Measurements from ENCODE around the gene TMEM132C. TPM values are rescaled to one million over a fixed set of nuclear protein-coding genes. Genes with fewer than 3 reads are reported as not detected.

Gene TMEM132C
- total RNA-seq, 4 donors from 2014 or later, result 1.2 to 3.8 (median 2.3) TPM

DNA sequence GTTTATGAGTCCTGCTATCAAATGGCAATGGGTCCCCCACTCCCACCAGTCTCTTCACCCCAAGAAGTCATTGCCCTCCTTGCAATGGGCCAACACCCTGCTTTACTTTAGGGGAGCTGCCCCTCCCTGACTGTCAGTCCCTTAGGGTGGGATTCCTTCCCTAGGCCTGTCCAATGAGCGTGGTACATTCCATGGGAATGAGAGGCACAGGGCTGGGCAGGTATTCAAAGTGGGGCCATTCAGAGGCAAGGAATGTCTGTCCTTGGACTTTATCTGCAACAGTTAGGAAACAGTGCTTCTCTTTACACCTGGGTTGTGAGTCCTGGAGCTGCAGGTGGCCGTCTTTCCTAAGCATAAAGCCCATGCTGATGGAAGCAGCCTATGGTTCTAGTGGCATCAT lies 40.8 kb downstream of the TMEM132C start:
- Histone ChIP-seq H3K9me3 (no peaks in the 10 kb centered on the region), H3K27ac (no peak overlapping the region), H3K4me1 (no peaks in the 10 kb centered on the region), H3K4me3 (no peak overlapping the region), H3K36me3 (no peaks in the 10 kb centered on the region), H3K27me3 (no peaks in the 10 kb centered on the region)
- WGBS, result 77% methylated on average over 2 of the region's 2 CpGs
- DNase-seq (ENCODE audit: low spot score in 2 of 2), result no peak
- TF ChIP-seq POLR2A (IDR thresholded peaks at IDR 0.05) (no peak), POLR2AphosphoS5 (IDR thresholded peaks at IDR 0.05) (no peak), EP300 (IDR thresholded peaks at IDR 0.05) (no peak)
- TF ChIP-seq, protein P1, sequence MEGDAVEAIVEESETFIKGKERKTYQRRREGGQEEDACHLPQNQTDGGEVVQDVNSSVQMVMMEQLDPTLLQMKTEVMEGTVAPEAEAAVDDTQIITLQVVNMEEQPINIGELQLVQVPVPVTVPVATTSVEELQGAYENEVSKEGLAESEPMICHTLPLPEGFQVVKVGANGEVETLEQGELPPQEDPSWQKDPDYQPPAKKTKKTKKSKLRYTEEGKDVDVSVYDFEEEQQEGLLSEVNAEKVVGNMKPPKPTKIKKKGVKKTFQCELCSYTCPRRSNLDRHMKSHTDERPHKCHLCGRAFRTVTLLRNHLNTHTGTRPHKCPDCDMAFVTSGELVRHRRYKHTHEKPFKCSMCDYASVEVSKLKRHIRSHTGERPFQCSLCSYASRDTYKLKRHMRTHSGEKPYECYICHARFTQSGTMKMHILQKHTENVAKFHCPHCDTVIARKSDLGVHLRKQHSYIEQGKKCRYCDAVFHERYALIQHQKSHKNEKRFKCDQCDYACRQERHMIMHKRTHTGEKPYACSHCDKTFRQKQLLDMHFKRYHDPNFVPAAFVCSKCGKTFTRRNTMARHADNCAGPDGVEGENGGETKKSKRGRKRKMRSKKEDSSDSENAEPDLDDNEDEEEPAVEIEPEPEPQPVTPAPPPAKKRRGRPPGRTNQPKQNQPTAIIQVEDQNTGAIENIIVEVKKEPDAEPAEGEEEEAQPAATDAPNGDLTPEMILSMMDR (IDR thresholded peaks at IDR 0.05), result no peak

DNA sequence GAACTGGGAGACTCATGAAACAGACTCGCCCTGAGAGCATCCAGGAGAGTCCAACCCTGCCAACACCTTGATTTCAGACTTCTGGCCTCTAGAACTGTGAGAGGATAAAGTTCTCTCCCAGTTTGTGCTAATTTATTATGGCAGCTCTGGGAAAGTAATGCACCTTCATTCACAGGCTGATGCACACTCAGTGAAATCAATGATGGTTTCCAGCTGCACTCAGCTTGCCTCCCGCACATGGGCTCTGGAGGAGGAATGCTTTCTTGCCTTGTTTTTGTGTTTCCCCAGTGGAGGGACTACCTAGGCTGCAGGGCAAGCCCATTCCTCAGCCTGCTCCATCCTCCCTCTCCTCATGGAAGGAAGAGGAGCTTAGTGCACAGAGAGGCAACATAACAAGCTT lies 45.7 kb downstream of the TMEM132C start:
- no peaks in the 10 kb centered on the region for H3K27me3 ChIP-seq
- H3K36me3 ChIP-seq, result no peaks in the 10 kb centered on the region
- no peak for TF ChIP-seq POLR2AphosphoS5 (IDR thresholded peaks at IDR 0.05)
- TF ChIP-seq, protein P1 (IDR thresholded peaks at IDR 0.05), result no peak
- no peak for DNase-seq (ENCODE audit: low spot score in 2 of 2)
- no peak overlapping the region for H3K27ac ChIP-seq
- no peaks in the 10 kb centered on the region for H3K9me3 ChIP-seq
- H3K4me3 ChIP-seq, result no peak overlapping the region
- 68% methylated on average over 2 of the region's 2 CpGs for WGBS
- H3K4me1 ChIP-seq, result peaks cover 6% of the 10 kb centered on the region

DNA sequence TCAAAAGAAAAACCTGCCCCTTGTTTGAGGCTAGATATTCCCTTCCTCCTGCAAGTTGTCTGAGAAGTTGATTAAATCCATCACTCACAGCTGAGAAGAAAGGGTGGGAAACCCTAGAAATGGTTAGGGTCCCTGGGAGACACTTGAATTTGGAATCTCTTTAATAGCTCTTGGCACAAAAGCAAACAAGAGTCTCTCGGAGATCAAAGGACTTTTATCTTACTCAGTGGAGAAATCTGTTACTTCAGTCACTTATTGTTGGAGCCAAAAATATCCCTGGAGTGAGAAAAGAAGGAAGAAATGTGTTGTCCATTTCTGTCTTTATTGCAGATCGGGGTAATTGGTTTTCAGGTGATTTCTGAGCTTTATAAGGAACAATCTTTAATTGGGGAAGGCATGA lies 47.0 kb downstream of the TMEM132C start:
- H3K27me3 ChIP-seq, result no peaks in the 10 kb centered on the region
- TF ChIP-seq EP300 (IDR thresholded peaks at IDR 0.05), result no peak
- TF ChIP-seq POLR2AphosphoS5 (IDR thresholded peaks at IDR 0.05), result no peak
- TF ChIP-seq, protein P1 (IDR thresholded peaks at IDR 0.05), result no peak
- 45% methylated on average over 2 of the region's 2 CpGs for WGBS

DNA sequence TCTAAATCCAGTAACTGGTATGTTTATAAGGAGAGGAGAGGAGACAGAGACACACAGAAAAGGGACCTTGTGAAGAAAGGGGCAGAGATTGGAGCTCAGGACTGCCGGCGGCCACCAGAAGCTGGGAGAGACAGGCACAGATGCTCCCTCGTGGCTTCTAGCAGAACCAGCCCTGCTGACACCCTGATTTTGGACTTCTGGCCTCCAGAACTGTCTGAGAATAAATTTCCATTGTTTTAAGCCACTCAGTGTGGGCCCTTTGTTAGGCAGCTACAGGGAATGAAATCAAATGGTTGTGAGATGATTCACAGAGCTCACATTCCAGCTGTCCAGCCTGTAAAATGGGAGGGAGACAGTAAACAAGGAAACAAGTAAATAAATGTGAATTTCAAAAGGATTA lies 47.6 kb downstream of the TMEM132C start:
- no peak overlapping the region for H3K27ac ChIP-seq

More for the DNA sequence above, 47.0 kb downstream of the TMEM132C start:
- Histone ChIP-seq H3K36me3 (no peaks in the 10 kb centered on the region), H3K27ac (no peak overlapping the region), H3K9me3 (no peaks in the 10 kb centered on the region), H3K4me3 (no peak overlapping the region), H3K4me1 (peaks cover 8% of the 10 kb centered on the region)
- DNase-seq (ENCODE audit: low spot score in 2 of 2), result no peak

DNA sequence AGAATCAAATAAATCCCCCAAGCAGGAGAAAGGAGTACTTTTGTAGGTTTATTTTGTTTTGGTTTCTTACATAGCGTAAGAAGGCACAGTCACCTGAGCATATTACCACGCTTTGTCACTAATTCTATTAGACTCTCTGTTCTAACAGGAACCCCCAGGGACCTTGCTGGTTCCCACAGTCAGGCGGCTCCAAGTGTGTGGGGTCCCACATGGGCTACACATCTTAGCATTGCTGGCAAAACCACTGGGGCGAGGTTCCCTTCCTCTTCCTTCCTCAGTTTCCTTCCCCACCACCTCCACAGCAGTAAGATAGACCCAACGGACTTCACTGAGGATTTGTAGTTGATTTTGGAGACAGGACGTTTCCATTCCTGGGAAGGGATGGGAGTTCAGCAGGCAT lies 49.1 kb downstream of the TMEM132C start:
- DNase-seq (ENCODE audit: low spot score in 2 of 2), result no peak
- WGBS, result 70% methylated on average over 6 of the region's 6 CpGs
- no peaks in the 10 kb centered on the region for H3K36me3 ChIP-seq
- H3K4me3 ChIP-seq, result no peak overlapping the region
- H3K4me1 ChIP-seq, result peaks cover 8% of the 10 kb centered on the region
- TF ChIP-seq POLR2A (IDR thresholded peaks at IDR 0.05) (no peak), EP300 (IDR thresholded peaks at IDR 0.05) (no peak), POLR2AphosphoS5 (IDR thresholded peaks at IDR 0.05) (no peak)
- TF ChIP-seq, protein P1 (IDR thresholded peaks at IDR 0.05), result no peak
- H3K9me3 ChIP-seq, result no peaks in the 10 kb centered on the region
- no peaks in the 10 kb centered on the region for H3K27me3 ChIP-seq
- no peak overlapping the region for H3K27ac ChIP-seq

More for the DNA sequence above, 47.6 kb downstream of the TMEM132C start:
- Histone ChIP-seq H3K27me3 (no peaks in the 10 kb centered on the region), H3K4me3 (no peak overlapping the region), H3K9me3 (no peaks in the 10 kb centered on the region), H3K36me3 (no peaks in the 10 kb centered on the region), H3K4me1 (peaks cover 8% of the 10 kb centered on the region)
- WGBS, result 77% methylated on average over 3 of the region's 3 CpGs
- no peak for DNase-seq (ENCODE audit: low spot score in 2 of 2)
- TF ChIP-seq POLR2A (IDR thresholded peaks at IDR 0.05), result no peak
- no peak for TF ChIP-seq EP300 (IDR thresholded peaks at IDR 0.05)
- no peak for TF ChIP-seq POLR2AphosphoS5 (IDR thresholded peaks at IDR 0.05)
- TF ChIP-seq, protein P1 (IDR thresholded peaks at IDR 0.05), result no peak
